IPS-18c (cell line): Measurements from ENCODE around the gene CSK.

ENCODE experiments used
- H3K4me3 ChIP-seq: 2 replicates; pipeline ENCODE4 v1.7.0; 2013; ENCODE audit warnings: low read depth, mild to moderate bottlenecking, low read length, moderate library complexity; ENCODE audit not compliant: insufficient read depth
- H3K9me3 ChIP-seq: one replicate; pipeline ENCODE4 v1.6.1; 2013; ENCODE audit warnings: mild to moderate bottlenecking, low read length, moderate library complexity; ENCODE audit not compliant: control insufficient read depth, insufficient read depth

CSK gene

DNA sequence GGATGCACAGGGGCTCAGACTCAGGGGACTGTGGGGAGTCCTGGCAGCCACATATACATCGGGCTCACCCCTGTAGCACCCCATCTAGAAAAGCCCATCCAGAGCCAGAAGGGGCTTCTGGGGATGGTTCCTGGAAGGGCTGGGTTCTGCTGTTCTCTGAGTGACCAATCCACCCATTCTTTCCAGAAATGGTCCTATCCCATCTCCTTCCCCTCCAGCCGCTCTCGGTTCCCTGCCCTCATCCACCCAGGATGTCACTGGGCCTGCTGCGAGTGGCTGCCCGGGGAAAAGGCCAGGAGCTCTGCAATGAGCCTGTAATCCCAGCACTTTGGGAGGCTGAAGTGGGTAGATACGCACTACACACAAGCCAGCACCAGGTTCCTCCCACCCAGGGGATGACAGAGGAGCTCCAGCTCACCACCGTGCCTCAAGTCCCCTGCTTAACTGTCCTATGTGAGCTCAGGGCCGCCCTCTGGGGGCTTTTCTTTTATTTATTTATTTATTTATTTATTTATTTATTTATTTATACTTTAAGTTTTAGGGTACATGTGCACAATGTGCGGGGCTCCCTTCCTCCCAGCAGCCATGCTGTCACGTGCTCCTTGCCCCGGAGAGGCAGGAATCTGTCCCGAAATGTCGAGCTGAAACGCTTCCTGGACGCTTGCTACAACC is 13.6 kb upstream of the CSK start:
- Histone ChIP-seq H3K4me3 (no peak overlapping the region), H3K9me3 (no peaks in the 10 kb centered on the region)

DNA sequence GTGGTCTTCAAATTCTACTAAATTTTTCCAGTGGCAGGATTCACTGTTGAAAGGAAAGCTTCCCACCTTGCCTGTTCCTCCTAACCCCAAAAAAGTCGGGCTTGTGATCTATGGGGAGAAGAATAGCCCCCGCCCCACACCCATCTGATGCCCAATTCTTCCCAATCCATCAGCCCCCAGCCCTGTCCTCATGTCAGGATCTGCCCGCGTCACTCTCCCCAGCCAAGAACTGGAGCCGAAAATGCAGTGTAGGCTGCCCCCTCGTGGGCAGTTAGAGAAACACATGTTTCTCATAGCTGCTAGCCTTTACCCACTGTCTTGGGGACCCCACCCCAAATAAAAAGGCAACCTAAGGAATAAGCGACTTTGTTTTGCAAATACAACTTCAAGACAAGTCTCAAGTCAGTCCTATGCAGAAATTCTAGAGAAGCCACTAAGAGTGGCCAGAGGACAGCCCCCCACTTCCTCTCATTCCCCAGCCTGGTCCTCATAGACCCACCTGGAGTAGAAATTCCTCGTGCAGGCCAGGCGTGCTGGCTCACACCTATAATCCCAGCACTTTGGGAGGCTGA is 13.0 kb upstream of the CSK start:
- H3K9me3 ChIP-seq, result no peaks in the 10 kb centered on the region
- H3K4me3 ChIP-seq, result no peak overlapping the region

DNA sequence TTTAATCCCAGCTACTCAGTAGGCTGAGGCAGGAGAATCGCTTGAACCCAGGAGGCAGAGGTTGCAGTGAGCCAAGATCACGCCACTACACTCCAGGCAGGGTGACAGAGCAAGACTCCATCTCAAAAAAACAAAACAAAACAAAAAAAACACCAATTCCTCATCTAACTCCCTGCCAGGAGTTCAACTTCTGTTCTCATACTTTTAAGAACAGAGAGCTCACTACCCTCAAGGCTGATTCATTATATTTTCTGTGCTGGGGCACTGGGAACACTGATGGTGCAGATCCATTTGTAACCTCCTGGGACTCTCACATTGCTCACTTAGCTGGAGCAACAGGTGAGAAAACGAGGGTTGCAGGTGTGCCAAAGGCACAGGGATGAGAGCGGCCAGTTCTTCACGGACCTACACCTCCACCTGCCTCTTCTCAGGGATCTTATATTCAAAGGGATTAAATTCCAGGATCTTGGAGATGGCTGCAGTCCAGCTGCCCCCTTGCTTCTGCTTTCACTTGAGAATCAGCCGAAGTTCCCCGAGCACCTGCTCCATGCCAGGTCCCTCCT is 12.3 kb upstream of the CSK start:
- no peak overlapping the region for H3K4me3 ChIP-seq
- no peaks in the 10 kb centered on the region for H3K9me3 ChIP-seq

DNA sequence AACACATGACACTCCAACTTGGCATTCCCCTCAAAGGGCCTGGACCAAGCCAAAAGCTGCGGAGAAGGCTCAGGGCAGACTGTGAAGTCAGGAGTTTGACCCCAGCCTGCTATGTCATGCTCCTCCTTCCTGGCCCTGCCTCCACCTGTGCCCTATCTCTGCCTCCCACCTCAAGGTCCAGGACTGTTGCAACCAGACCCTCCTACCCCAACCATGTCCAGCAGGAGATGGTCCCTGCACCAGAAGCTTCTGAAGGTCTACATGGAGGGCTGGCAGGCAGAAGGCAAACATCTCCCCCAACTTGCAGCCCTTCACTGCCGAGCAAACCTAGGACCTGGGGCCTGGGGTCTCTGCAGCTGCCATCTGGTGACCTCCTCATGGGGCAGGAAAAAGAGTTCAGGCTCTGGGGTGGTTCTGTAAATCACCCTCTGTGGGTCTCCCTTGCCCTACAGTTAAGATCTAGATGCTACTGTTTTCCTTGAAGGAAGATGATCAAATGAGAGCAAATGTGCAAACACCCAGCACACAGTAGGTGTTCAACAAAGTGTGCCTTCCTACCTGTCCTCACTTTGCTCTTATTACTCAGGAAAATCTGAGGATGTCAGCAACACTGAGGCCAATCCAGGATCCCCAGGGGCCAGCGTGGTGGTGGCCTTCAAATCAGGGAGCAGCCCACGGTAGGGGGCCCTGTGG is 11.5 kb upstream of the CSK start:
- H3K4me3 ChIP-seq, result no peak overlapping the region
- no peaks in the 10 kb centered on the region for H3K9me3 ChIP-seq

GRCh38 chr15:74773329-74773728 is 8.6 kb upstream of the CSK start:
- no peaks in the 10 kb centered on the region for H3K9me3 ChIP-seq
- H3K4me3 ChIP-seq, result no peak overlapping the region

DNA sequence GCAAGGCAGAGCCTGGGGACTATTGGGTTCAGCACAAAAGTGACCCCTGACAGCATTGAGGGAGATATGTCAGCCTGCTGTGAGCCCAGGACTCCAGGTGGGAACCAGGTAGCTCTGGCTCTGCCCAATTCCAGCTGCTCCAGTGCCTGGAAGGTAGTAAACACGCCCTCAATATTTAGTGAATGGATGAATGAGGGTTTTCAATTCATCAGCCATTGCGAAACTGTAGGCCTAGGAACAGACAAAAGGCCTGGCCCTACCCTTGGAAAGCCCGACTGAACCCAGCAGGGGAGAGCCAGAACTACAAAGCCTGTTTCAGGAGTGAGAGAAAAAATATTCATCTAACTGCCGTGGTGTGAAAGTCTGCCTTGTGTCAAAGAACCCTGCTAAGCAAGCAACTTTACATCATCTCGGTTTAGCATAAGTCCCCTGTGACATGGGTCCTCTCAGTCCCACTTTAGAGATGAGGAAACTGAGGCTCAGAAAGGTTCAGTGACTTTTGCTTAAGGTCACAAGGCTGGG is 8.1 kb upstream of the CSK start:
- no peak overlapping the region for H3K4me3 ChIP-seq
- no peaks in the 10 kb centered on the region for H3K9me3 ChIP-seq

GRCh38 chr15:74775132-74775562 is 6.7 kb upstream of the CSK start:
- H3K9me3 ChIP-seq, result no peaks in the 10 kb centered on the region
- no peak overlapping the region for H3K4me3 ChIP-seq

DNA sequence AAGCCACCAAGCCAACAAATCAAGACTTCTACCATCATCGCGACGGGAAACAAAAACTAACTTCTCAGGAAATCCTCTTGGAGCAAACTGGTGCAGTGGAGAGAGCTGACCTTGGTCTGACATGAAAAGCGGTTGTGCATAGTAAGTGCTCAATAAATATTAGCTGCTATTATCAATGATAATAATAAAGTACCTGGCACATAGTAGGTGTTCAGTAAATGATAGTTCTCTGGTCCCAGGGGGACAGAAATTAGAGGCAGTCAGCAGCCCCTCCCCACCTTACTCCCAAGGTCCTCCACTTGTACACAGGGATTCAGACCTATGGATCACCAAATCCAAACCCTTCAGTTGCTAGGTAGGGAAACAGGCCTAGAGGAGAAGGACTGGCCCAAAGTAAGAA is 6.0 kb upstream of the CSK start:
- H3K4me3 ChIP-seq, result no peak overlapping the region
- no peaks in the 10 kb centered on the region for H3K9me3 ChIP-seq

- H3K9me3 ChIP-seq, result no peaks in the 10 kb centered on the region
- H3K4me3 ChIP-seq, result no peak overlapping the region
Measured at GRCh38 chr15:74776821-74777768, 4.8 kb upstream of the CSK start.

DNA sequence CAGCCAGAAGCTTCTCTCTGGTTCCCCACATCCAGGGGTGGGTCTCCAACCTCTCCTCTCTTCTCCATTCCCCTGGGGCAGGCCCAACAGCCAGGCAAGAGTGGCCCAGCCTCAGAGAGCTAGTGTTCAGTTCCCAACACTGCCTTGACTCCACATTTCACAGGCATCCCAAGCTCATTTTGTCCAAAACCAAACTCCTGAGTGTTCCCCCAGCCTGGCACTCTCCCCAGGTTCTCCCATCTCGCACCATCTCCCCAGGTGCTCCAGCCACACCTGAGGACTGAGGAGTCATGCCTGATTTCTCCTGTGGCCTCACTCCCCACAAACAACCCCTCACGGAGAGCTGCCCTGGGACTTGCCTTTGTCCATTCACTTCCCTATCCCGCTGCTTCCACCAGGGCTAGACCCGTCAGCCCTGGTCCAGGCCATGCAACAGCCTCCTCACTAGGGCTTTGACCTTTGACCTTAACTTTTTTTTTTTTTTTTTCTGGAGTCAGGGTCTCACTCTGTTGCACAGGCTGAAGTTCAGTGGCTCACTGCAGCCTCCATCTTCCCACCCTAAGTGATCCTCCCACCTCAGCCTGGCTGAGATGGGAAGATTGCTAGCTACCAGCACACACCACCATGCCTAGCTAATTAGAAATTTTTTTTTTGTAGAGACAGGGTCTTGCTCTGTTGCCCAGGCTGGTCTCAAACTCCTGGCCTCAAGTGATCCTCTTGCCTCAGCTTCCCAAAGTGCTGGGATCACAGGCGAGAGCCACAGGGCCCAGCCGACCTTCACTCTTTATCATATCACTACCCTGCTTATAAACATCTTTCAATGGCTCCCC is 3.9 kb upstream of the CSK start:
- Histone ChIP-seq H3K4me3 (no peak overlapping the region), H3K9me3 (no peaks in the 10 kb centered on the region)

GRCh38 chr15:74778599-74778970 is 3.3 kb upstream of the CSK start:
- H3K4me3 ChIP-seq, result no peak overlapping the region
- H3K9me3 ChIP-seq, result no peaks in the 10 kb centered on the region

GRCh38 chr15:74779162-74779648 is 2.7 kb upstream of the CSK start:
- no peaks in the 10 kb centered on the region for H3K9me3 ChIP-seq
- no peak overlapping the region for H3K4me3 ChIP-seq

DNA sequence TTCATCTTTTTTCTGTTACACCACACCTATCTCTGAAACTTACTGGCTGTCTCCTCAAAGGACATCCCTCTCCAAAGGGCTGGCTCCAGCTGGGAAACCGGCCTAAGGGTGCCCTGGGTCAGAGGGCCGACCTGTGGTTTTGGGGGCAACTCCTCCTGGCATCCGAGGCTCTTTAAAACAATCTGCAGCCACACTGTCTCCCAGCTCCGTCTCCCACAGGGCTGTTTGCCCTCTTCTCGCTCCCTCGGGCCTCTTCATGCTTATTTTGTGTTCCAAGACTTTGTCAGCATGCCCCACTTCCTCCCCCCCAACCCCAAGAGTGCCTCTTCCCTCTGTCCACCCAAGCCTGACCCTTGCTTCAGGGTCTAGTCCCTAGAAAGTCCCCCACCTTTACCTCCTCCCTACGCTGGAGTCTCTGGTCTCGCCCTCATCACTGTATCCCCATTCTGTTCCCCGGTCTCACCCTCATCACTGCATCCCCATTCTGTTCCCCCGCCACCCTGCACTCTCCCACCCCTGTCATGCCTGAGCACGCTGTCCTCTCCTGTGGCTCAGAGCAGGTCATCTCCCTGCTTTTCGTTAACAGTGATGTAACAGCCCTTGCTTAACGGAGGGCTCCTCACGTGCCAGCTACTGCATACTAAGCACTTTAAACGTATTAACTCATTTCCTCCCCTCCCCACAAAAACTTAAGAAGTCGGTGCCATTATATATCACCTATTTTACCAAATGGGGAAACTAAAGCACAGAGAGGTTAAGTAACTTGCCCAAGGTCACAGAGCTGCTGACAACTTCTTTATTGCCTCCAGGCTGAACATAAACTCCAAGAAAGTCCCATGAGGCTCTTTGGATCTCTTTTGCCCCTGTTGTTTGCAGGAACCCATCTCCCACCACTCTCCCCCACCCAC is 1.1 kb upstream of the CSK start:
- Histone ChIP-seq H3K4me3 (peak overlapping the region; percentile 28; the same call in 1 of the 2 replicates), H3K9me3 (no peaks in the 10 kb centered on the region)

- Histone ChIP-seq H3K4me3 (peak overlapping the region; percentile 77), H3K9me3 (no peaks in the 10 kb centered on the region)
Measured at GRCh38 chr15:74782259-74783071, 585 bp downstream of the CSK start.
